NCI-H748 (cell line): Measurements from ENCODE around the gene TGFBR3.

Experiments
- DNase-seq: peaks from one replicate; lab custom pipeline; 2025; ENCODE audit not compliant: unreplicated experiment; lab: John Stamatoyannopoulos, UW

Gene TGFBR3

GRCh38 chr1:91741906-91742305, 144.0 kb downstream of the TGFBR3 start:
- no peak for DNase-seq

- no peak for DNase-seq
These were observed 144.7 kb downstream of the TGFBR3 start for GRCh38 chr1:91741301-91741700.

- no peak for DNase-seq
These were observed 148.3 kb downstream of the TGFBR3 start for GRCh38 chr1:91737650-91738049.

- no peak for DNase-seq
These were observed 149.0 kb downstream of the TGFBR3 start for GRCh38 chr1:91736715-91737615.

GRCh38 chr1:91736146-91736714, 149.7 kb downstream of the TGFBR3 start:
- no peak for DNase-seq

GRCh38 chr1:91735266-91735845, 150.6 kb downstream of the TGFBR3 start:
- DNase-seq, result no peak

- no peak for DNase-seq
These were observed 151.2 kb downstream of the TGFBR3 start for GRCh38 chr1:91734761-91735160.

GRCh38 chr1:91733108-91733710, 152.7 kb downstream of the TGFBR3 start:
- no peak for DNase-seq

- DNase-seq, result no peak
These were observed 153.5 kb downstream of the TGFBR3 start for GRCh38 chr1:91732291-91733107.

- no peak for DNase-seq
These were observed 154.1 kb downstream of the TGFBR3 start for GRCh38 chr1:91731815-91732214.

GRCh38 chr1:91730801-91731732, 154.9 kb downstream of the TGFBR3 start:
- DNase-seq, result no peak

- no peak for DNase-seq
These were observed 156.2 kb downstream of the TGFBR3 start for GRCh38 chr1:91729621-91730358.

GRCh38 chr1:91727763-91728162, 158.2 kb downstream of the TGFBR3 start:
- DNase-seq, result no peak

GRCh38 chr1:91725989-91726721, 159.8 kb downstream of the TGFBR3 start:
- DNase-seq, result no peak

GRCh38 chr1:91725618-91725988, 160.3 kb downstream of the TGFBR3 start:
- DNase-seq, result no peak

- DNase-seq, result no peak
These were observed 161.3 kb downstream of the TGFBR3 start for GRCh38 chr1:91724644-91725043.

- no peak for DNase-seq
These were observed 161.7 kb downstream of the TGFBR3 start for GRCh38 chr1:91724231-91724630.

GRCh38 chr1:91720044-91720443, 165.9 kb downstream of the TGFBR3 start:
- DNase-seq, result no peak

- DNase-seq, result no peak
These were observed 167.1 kb downstream of the TGFBR3 start for GRCh38 chr1:91718877-91719276.
